ENCODE results near the gene ID1.

The ID1 gene, protein sequence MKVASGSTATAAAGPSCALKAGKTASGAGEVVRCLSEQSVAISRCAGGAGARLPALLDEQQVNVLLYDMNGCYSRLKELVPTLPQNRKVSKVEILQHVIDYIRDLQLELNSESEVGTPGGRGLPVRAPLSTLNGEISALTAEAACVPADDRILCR

GRCh38 chr20:31605031-31605901 lies at the start of gene ID1:
TSS of gene ID1 (plus strand) at chr20:31605289. CDS start at chr20:31605388, 99 bp downstream.
- DNase-seq (ENCODE audit: low spot score), result peak; percentile 85

DNA sequence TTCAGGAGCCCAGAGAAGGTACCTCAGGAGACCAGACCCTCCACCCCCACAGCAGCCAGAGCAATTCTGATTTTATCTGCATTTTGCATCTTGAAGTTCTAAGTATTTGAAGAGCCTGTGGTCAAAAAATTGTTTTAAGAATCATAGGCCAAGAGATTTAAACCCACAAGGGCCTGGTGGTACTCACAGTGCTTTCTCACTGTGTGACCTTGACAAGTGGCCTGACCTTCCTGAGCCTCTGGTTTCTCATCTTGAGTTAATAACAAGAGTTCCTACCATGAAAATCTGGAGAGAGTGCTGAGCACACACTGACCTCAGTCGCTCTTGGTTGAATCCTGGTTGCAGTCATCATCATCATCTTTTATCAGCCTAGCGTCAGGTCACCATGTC lies 45.4 kb upstream of the ID1 start:
- DNase-seq (ENCODE audit: low spot score), result no peak

DNA sequence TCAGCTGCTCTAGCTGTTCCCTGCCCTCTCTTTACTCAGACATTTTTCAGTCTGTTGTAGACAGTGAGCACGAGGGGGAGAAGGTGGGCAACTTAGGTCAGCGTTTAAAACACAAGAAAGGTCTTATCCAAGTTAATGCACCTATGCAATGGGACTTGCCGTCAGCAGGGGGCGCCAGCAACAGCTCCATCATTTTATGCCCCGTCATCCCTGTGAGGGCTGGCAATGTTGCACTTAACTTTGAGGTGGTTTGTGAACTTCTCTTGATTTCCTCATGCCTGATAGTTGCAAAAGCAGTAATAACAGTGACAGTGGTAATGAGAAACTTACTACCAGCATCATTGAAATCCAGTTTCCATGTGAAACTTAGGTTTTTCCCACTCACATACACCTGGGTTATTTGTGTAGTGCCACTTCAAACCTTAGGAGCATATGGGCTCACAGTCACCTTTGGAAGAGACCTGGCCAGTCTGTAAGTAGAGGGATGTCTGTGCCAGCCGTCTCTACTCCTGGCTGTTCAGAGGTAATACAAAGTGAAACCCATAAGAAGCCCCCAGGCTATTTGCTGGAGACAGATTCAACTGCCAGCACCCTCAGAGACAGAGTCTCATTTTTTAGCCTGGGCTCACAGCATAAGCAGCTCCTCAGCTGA lies 44.9 kb upstream of the ID1 start:
- DNase-seq (ENCODE audit: low spot score), result peak; percentile 76

DNA sequence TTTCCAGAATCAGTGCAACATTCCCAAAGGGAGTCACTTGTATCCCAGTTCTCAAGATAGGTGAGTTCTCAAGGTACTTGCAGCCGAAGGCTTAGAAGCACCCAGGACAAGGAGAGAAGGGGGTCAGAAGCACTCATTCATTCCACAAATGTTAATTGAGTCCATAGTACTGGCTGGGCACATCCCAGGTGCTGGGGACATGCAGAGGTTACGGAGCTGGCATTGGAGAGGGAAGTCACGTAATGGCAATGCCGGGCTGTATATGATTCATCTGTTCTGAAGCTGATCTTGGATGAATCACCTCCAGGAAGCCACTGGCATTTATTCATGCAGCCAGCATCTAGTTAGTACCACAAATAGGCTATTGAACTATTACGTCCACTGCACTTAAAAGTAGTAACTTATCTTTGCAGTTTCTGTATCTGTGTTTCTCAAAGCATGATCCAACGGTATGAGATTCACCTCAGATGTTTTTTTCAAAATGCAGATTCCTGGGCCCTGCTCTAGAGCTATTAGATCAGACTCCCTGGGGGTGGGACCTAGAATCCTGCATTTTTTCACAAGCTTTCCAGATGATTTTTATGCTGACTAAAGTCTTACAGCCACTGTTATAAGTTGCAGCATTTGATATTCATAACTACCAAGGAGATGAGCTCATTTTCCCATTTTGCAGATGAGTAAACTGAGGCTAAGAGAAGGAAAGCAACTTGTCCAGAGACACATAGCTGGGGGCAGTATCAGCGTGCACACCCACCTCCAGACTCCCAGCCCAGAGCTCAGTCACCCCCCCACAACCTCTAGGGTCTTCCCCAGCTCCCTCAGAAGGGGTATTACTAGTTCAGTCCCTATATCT lies 44.1 kb upstream of the ID1 start:
- no peak for DNase-seq (ENCODE audit: low spot score)

DNA sequence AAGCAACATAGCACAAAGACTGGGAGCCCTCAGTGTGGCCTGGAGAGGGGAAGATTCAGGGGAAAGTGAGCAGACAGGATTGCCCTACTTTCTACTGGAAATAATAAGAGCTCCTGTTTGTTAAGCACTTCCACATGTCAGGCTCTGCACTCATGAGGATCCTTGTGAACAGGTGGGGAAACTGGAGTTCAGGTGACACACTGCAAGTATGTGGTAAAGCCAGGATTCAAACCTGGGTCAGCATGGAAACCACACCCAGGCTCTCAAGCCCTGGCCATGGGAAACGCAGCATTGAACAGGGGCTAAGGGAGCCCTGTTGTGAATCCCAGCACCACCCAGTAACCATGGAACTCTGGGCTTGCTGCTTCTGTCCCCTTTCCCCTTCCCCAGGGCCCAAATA lies 42.8 kb upstream of the ID1 start:
- no peak for DNase-seq (ENCODE audit: low spot score)

GRCh38 chr20:31564284-31564683 lies 40.8 kb upstream of the ID1 start:
- no peak for DNase-seq (ENCODE audit: low spot score)

GRCh38 chr20:31565699-31566318 lies 39.3 kb upstream of the ID1 start:
- DNase-seq (ENCODE audit: low spot score), result no peak

DNA sequence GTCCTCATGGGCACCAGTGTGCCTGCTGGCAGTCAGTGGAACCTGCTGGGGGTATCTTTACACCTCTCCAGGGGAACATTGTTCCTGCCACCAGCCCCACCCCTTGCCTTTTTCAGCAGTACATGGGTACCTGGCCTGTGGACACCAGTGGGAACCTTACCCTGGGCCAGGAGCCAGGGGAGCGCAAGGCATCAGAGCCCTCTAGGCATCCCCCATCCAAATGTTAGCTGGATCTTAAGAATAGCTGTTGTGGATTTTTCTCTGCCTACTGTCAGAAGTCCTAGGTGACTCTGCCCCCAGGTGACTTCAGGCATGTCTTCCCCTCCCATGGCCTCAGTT lies 38.8 kb upstream of the ID1 start:
- DNase-seq (ENCODE audit: low spot score), result no peak

- no peak for DNase-seq (ENCODE audit: low spot score)
These were observed 38.3 kb upstream of the ID1 start for GRCh38 chr20:31566658-31567379.

GRCh38 chr20:31567380-31567720 lies 37.7 kb upstream of the ID1 start:
- DNase-seq (ENCODE audit: low spot score), result no peak

- no peak for DNase-seq (ENCODE audit: low spot score)
These were observed 36.9 kb upstream of the ID1 start for GRCh38 chr20:31568041-31568731.

GRCh38 chr20:31568773-31569162 lies 36.3 kb upstream of the ID1 start:
- no peak for DNase-seq (ENCODE audit: low spot score)

GRCh38 chr20:31569163-31570020 lies 35.7 kb upstream of the ID1 start:
- DNase-seq (ENCODE audit: low spot score), result peak; percentile 51

- DNase-seq (ENCODE audit: low spot score), result no peak
These were observed 35.0 kb upstream of the ID1 start for GRCh38 chr20:31570021-31570463.

DNA sequence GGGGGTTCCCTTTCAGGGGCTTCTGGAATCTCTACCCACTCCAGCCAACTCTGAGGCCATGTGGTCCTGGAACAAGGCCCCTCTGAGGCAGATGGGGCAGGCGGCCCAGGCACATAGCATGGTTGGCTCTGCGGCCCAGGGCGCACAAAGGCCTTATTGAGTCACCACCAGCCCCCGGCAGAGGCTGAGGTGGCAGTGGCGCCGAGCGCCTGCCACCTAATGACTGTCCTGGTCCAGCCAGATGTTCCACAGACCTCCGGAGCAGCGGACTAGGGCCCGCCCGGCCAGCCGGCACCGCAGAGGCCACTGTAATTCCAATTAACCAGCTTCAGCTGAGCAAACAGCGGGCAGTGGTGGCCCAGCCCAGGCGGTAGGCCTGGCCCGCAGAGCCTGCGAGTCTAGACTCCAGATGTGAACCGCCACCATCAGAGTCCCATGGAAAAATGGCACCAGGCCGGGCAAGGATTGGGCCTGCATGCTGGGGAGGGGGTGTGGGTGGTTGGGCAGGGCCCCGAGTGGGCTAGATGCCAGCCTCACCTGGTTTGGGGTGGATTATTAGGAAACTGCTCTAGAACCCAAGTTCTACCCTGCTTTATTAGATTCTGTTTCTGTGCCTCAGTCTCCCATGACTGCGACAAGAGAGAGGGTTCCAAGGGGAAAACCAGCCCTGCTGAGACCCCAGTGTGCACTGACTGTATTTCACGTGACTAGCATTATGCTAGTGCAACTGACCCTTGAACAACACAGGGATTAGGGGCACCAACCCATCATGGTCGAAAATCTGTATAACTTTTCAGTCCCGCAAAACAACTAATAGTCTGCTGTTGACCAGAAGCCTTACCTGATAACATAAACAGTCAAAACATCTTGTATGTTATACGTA lies 34.1 kb upstream of the ID1 start:
- DNase-seq (ENCODE audit: low spot score), result no peak

- no peak for DNase-seq (ENCODE audit: low spot score)
These were observed 32.9 kb upstream of the ID1 start for GRCh38 chr20:31572042-31572700.

GRCh38 chr20:31572701-31573554 lies 32.2 kb upstream of the ID1 start:
- DNase-seq (ENCODE audit: low spot score), result peak; percentile 85

All from CD4-positive, alpha-beta T cell treated with Interleukin-6 at 100 ng/mL for 8 hours (primary cell).